ENCODE results near the gene HPS1.

Gene HPS1

DNA sequence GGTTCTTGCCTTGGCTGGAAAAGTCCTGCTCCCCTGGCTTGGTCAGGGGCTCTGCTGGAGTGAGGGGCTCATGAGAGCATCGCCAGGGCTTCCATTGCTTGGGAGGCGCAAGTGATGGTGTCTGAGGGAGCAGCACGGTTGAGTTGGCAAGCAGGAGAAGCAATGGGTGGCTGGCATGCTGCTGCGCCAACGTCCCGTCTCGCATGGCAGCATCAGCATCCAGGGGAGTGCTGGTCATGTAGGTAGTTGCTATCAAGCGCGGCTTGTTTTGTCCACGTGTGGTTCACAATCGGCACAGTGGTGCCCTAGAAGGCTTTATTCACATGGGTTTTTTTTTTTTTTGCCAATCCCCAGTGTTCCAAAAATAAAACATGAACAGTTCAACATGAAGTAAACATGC lies 35.6 kb downstream of the HPS1 start:
- DNase-seq: no peak

DNA sequence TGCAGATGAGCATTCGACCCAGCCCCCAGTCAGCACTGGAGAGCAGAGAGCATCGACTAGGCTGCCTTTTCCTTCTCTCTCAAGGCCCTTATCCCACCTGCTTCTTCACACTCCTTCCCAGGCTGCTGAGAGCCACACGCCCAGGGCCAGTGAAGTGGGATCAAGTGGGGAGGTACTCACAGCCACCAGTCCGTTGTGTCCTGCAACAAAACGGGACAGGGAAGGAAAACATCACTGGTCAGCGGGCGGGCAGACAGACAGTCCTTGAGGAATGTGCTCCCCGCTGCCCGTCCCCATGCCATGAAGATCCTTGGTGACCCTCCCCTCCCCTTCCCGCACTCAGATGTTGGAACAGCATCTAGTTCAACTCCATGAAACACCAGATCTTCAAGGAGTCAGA lies 36.0 kb downstream of the HPS1 start:
- DNase-seq: no peak

DNA sequence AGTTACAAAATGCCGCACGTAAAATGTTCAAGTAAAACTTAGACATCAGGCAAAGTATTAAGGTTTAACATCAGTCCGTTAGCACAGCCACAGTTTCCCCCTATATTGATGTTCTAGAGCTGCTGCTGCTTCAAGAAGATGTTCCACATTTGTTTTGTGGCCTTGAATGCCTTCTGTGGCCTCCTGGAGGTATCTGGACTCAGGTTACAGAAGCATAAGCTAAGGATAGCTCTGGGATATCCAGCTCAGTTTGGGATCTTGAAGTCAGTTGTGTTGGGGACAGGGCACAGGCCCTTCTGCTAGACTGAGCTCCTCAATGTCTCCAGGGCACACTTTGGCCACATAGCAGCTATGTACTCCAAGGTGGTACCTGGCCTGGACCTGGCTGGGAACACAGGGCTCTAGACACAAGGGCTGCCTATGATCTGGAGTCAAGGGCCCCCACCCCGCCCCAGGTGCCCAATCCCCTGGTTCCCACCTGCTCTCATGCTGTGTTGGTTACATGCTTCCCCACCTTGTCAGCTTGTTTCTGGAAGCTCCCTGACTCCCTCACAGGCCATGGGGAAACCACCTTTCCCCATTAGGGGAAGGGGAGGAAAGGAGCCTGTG lies 36.5 kb downstream of the HPS1 start:
- DNase-seq: no peak

DNA sequence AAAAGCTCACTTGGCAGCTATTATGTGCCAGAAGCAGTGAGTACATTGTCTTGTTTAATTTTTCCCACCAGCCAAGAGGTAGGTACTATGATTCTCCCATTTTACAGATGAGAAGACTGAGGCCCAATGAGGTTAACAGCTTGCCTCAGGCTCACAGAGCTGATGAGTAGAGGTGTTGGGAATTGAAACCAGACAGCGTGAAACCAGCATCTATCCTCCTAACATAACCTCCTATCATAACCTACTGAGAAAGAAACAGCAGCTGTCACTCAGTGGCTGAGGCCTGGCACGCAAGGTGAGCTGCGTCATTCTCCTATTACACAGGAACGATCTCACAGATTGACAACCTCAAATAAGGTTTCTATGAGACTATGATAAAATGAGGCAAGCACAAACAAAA lies 37.9 kb downstream of the HPS1 start:
- DNase-seq: no peak

DNA sequence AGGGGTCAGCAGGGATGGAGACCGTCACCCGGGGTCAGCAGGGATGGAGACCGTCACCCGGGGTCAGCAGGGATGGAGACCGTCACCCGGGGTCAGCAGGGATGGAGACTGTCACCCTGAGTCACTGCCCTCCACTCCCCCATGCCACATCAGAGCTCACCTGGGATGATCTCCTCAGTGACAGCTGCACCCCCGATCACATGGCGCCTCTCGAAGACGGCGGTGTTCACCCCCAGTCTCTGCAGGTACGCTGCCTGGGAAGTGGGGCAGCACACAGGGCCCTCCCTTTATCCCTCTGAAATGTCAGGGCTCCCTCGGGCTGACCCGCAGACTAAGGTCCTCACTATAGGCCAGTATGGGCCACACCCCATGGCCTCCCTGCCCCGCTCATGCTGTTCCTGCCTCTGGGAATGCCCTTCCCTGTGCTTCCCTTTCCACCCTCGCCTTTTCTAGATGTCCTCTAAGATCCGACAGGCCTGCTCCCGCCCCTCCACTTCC lies 38.9 kb downstream of the HPS1 start:
- DNase-seq: no peak

DNA sequence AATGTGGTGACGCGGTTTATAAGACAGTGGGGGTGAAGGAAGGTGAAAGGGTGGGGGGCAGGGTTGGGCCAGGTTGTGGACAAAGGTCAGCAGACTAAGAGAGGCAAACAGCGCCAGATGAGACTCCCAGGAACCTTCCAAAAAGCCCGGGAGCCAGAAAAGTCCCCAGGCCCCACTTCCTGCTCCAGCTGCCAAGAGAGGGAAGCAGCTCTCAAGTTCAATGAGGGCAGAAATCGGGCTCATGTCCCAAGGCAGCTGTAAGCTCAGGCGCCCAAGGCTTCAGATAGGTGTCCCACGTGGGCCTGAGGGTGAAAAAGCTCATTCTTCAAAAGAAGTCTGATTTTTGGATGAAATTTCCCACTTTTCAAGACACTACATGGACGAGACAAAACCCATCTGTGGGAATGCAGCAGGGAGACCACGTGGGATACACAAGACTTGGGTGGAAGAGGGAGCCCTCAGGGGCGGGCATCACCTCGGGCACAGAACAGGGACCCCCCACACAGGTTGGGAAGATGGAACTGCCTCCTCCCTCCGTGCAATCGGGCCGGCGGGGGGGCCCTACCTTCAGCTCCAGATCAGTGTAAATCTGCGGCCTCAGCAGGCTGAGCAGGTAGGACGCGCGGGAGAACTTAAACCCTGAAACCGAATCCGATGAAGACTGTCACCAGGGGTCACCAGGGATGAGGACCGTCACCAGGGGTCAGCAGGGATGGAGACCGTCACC lies 39.6 kb downstream of the HPS1 start:
- DNase-seq: no peak

DNA sequence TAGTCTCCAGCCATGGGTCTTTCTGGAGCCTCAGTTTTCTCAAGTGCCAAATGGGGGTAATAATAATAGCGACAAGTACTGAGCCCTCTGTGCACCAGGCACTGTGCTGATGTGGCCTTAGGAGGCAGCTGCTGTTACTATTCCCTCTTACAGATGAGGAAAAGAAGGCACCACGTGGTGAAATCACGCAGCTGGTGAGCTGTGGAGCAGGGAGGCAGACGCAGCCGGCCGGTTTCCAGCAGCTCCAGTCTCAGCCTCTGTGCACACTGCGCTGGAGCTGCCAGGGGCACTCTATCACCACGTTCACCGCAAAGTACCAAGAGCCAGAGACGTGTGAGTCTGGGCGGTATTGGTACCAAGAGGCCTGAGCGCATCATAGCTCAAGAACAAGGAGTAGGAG lies 41.3 kb downstream of the HPS1 start:
- DNase-seq: no peak

DNA sequence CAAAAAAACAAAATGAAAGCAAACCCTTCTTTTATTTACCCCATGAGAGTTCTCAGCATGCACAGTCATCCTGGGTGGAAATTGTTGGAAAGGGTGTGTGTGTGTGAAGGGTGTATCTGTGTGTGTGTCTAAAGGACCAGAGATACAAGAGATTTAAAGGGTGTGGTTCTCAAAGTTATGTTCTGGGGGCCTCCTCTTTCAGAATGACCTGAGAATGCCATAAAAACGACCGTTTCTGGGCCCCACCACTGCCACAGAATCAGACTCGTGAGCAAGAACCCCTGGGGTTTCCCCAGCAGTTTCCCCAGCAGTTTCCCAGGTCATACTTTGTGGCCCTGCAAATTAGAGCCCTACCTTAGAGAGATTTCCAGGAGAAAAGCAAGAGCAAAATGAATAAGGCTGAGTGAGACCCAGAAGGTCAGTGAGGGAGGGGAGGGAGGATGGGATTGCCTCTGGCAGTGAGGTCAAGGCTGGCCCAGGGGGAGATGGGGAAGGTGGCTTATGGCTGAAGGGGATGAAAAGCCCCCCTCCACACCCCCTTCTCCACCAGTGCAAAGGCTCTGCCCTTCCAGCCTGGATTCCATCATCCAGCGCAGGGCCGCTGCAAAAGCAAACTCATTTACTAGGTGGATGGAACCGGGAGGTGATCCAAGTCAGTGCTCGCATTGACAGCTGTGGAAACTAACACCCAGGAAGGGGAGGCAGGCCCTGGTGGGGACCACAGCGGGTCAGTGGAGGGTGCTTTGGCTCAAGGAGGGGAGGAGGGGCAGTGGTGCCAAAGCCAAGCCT lies 42.0 kb downstream of the HPS1 start:
- no peak for DNase-seq

DNA sequence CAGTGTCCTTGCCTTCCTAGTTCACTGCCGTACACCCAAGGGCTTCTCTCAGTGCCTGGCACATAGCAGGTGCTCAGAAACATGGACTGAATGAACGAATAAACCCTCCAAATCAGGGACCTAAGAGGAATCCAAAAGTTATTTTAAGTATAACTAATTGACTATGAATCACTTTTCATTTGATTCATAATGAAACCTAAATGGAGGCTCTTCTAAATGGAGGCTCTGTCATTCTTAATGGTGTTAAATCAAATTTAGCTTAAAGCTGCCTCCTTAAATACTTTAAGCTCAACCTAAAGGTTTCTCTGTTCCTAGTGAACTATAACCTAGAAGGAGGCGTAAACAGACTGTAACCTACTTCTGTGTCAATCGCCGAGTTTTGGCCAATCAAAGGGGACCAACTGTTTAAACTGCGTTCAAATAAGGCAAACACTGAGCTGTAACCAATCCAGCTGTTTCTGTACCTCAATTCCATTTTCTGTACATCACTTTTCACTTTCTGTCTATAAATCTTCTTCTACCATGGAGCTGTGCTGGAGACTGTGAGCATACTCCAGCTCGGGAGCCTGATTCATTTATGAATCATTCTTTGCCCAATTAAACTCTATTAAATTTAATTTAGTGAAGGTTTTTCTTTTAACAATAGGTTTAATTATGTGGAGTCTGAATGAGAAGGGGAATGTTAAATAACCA lies 42.8 kb downstream of the HPS1 start:
- no peak for DNase-seq

DNA sequence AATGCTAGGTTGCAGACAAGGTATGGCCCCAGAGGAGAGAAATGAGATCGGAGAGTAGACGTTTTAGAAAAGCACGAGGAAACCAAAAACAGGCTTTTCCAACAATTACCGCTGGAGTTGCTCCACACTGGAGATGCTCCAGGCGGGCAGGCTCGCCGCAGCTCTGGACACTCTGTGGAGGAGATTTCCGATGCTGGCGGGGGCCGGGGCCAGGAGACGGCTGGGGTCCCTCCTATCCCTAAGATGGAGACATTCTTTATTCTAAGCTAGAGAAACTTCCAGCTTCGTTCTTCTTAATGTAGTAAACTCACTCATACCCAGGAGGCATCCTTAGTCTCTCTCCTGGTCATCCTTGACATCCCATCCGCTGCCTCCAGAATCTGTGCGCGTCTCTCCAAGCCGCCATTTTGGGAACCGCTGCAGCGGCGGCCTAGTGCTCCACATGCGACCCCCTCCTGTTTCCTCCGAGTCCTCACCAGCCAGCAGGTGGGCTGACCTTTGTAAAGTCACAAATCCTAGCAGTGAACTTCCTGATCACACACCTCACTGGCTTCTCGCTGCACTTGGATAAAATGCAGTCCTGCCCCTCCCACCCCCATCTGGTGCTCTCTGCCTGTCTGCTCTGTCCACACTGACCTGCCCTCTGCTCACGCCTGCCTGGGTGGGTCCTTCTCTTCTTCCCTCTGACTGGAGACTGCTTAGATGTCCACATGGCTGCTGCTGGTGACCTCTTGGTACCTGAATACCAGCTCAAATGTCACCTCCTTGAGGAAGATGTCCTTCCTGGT lies 43.6 kb downstream of the HPS1 start:
- DNase-seq: no peak

DNA sequence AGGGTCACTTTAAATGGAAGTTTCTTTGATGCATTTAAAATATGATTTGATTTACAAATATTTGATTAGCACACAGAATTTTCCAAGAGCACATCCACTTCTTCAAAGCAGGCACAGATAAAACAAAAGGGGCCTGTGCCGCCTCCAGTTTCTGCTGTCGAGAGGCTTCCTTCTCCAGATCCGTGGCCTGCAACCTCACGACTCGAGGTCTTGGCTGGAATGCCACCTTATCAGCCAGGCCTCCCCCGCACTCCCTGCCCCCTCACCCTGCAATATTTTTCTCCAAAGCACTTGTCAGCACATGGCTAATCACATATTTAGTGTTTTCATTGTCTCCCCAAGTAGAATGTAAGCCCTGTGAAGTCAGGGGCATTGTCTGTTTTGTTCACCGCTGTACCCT lies 44.3 kb downstream of the HPS1 start:
- no peak for DNase-seq

DNA sequence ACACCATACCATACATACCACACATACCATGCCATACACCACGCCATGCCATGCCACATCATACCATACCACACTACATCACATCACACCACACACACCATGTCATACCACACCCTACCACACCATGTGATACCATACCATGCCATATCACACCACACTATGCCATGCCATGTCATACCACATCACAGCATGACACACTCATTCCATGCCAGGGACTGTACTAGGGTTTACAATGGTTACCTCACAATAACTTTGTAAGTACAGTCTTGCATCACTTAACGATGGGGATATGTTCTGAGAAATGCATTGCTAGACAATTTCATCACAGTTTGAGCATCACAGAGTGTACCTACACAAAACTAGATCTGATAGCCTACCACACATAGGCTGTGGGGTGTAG lies 46.3 kb downstream of the HPS1 start:
- DNase-seq: no peak

DNA sequence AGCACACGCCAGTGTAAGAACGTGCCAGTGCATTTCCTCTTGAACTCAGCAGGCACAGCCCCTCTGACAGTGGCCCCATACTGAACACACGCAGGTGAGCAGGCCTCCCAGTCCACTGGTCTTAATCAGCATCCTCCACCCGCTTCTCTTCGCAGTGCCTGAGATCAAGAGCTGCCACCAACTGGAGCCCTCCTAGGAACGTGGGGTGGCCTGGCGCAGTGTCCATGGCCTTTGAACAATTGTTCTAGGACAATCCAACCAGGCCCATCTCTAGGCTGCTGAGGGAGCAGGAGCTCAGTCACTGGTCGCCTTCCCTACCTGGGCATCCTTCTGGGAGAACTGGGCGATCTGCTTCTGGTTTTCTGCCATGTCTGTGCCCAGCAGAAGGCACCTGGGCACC lies 47.0 kb downstream of the HPS1 start:
- no peak for DNase-seq

DNA sequence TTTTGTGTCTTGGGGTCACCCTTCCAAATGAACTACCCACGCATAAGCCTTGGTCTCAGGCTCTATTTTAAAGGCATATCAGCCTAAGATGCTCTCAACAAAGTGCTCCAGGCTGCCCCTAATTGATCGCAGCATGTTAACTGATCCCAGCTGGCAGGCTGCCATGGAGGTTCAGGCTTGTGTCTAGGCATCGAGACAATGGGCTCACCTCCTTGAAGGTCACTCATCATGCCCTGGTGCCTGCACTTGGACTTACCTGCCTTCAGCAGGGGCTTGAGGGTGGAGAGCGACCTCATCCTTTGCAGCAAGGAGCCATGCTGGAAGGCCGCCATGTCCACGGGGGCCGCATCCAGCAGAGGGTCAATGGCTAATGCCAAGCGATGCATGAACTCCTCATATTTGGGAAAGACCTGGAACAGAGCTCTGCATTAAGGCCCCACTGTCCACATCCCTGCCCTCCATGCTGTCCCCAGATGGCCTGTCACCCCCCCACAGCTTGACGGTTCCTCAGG lies 49.6 kb downstream of the HPS1 start:
- no peak for DNase-seq

DNA sequence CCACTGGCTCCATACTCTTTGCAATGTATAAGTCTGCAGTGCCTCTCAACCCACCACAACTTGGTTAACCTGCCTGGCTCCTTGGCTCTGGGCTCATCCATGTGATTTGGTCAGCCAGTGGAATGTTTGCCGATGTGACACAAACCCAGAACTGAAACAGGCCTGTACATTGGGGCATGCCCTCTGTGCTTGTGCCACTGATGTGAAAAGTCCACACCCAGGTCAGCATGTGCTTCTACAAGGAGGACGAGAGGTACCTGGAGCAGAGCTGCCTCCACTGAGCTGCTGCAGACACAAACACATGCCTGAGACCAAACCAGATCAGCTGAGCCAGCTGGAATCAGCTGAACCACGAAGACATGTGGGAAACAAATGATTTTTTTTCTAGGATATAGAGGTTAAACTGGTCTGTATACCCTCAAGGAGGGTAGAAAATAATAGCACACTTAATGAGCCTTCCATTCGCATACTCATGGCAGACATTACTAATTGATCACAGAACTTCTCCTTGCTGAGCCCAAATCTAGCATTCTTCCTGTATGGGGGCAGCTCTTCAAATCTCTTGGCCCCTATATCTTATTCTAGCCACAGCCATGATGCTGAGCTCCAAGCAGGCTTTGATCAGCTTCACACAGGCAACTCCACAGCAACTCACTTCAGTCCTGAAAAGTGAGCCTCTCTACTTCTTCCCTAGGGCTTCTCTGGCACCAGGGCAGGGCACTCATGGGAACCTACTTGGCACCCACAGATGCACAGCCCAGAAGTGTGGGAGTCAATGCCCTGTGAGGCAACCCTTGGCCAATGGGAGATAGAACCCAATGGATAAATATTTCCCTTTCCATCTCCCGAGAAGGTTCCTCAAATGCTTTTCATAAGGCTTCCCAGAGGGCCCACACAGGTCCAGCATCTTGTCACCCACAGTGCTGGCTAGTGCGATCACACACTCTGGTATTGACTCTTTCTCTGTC lies 50.4 kb downstream of the HPS1 start:
- no peak for DNase-seq

DNA sequence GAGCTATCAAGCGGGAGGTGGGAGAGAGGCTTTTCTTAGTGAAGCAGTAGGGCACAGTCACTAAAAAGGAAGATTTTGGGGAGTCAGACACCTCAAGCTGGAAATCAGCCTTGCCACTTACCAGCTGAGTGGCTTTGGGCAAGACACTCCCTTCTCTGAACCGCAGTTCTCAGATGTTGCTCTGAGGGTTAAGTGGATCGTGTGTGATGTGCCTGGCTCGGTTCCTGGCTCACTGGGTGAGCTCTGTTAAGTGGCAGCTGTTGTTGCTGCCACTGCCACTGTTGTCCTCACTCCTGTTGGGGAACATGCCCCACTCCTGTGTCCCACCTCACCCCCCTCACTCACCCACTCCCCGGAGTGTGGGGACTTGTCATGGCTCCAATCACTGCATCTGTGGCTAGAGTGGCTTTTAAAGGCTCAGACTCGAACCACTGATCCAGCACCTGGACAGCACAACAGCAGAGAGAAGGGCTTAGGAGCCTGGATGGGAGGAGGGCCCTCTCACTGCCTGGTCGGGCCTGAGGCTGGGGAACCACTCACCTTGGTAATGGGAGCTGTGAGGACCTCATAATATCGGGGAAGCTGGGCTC lies 51.8 kb downstream of the HPS1 start:
- no peak for DNase-seq

DNA sequence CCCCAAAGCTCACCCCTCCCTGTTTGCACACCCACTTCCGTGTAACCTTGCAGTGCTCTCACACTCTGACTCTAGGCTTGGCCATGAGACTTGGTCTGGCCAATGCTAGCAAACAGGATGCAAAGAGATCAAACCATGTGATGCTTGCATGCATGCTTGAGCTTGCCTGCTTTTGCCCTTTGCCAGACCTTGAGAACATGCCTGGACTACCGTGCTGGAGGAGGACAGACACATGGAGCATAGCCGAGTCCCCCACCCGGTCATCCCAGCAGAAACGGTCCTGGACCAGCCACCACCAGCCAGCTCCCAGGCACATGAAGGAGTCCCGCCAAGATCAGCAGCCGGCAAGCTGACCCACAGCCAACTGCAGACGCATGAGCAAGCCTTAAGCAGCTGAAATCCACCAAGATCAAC lies 55.1 kb downstream of the HPS1 start:
- no peak for DNase-seq

DNA sequence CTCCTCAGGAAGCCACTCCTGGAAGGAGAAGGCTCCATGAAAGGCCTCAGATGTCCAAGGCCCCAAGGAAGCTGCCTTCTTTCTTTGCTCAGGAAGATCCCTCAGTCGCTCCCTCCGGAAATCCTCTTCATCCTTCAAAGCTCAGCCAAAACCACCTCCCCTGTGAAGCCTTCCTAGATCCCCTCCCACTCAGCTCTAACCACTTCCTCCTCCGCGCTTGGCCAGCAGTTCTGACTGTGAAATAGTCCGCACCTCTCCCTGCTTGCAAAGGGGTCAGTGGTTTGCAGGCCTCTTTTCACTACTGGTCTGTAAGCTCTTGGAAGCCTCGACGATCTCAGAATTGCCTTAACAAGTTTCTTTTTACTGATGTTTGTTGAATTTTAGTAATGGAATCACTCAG lies 55.7 kb downstream of the HPS1 start:
- DNase-seq: no peak

DNA sequence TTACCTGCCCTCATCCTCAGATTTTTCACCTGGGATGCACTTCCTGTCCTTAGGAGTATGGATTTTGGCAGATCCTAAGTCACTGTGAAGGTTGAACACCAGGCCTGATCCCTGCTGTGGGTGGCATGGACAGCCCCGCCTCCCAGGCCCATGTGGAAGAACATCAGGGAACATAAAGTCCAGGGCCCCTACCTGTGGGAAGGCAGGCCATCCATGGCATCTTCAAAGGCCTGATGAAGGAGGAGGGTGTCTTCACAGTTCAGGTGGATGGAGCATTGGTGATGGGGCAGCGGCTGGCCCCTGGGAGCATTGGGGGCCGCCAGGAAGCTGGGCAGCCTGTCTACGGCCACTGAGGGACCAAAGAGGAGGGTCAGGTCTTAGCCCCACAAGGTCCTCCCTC lies 56.3 kb downstream of the HPS1 start:
- DNase-seq: no peak

DNA sequence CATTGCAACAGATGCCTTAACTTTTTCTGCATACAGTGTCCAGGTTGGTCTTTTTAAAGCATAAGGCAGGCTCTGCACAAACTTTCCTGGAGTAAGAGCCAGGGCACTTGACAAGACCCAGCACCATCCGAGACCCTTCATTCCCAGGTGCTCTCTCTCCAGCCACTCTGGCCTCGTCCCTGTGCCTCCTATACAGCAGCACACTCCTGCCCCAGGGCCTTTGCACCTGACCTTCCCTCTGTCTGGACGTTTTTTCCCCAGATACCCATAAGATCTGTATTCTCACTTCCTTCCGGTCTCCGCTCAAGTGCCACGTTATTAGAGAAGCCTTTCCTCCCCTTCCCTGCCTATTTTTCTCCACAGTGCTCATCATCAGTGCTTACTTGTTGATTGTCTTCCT lies 57.3 kb downstream of the HPS1 start:
- DNase-seq: no peak

Measured in CD4-positive, alpha-beta T cell treated with Interleukin-17A for 4 hours (primary cell).